Measurements from ENCODE around the gene TREML1.

- TF ChIP-seq, protein P1, sequence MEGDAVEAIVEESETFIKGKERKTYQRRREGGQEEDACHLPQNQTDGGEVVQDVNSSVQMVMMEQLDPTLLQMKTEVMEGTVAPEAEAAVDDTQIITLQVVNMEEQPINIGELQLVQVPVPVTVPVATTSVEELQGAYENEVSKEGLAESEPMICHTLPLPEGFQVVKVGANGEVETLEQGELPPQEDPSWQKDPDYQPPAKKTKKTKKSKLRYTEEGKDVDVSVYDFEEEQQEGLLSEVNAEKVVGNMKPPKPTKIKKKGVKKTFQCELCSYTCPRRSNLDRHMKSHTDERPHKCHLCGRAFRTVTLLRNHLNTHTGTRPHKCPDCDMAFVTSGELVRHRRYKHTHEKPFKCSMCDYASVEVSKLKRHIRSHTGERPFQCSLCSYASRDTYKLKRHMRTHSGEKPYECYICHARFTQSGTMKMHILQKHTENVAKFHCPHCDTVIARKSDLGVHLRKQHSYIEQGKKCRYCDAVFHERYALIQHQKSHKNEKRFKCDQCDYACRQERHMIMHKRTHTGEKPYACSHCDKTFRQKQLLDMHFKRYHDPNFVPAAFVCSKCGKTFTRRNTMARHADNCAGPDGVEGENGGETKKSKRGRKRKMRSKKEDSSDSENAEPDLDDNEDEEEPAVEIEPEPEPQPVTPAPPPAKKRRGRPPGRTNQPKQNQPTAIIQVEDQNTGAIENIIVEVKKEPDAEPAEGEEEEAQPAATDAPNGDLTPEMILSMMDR (IDR thresholded peaks at IDR 0.05; ENCODE audit: low read depth, low read length, missing input control), result no peak
- TF ChIP-seq HNF4A (conservative IDR thresholded peaks at IDR 0.05) (no peak), SP1 (IDR thresholded peaks at IDR 0.05) (no peak), NR2F2 (IDR thresholded peaks at IDR 0.05) (no peak), TAF1 (conservative IDR thresholded peaks at IDR 0.05) (no peak), REST (IDR thresholded peaks at IDR 0.05) (no peak), RAD21 (IDR thresholded peaks at IDR 0.05) (no peak), MAX (IDR thresholded peaks at IDR 0.05) (no peak), JUND (IDR thresholded peaks at IDR 0.05) (no peak), EGR1 (IDR thresholded peaks at IDR 0.05; ENCODE audit: low read depth in 2 of 2) (no peak)
Measured at GRCh38 chr6:41119508-41119907, 34.6 kb downstream of the TREML1 start.

Data from liver (tissue), 3 donors.